Measurements from ENCODE around the gene VEGFA.
A peak's percentile ranks its signal among the peaks of the same experiment; 100 is the strongest.

The VEGFA gene

GRCh38 chr6:43728586-43728985 is 41.4 kb upstream of the VEGFA start:
- DNase-seq (ENCODE audit: low spot score), result no peak
- Histone ChIP-seq H3K36me3 (replicated peaks in 1 of 2; ENCODE audit: control insufficient read depth in 2 of 2, insufficient read depth in 2 of 2, low read length in 2 of 2) (no peaks in the 10 kb centered on the region), H3K14ac (ENCODE audit: low read length) (no peak overlapping the region), H3K18ac (ENCODE audit: low read length) (no peak overlapping the region), H3K9ac (ENCODE audit: low read depth, low read length, poor library complexity) (no peak overlapping the region), H3K4me3 (ENCODE audit: low read length in 2 of 2) (no peak overlapping the region), H3K4me1 (ENCODE audit: control insufficient read depth in 2 of 2, insufficient read depth in 1 of 2, low read depth in 1 of 2, low read length in 2 of 2) (no peaks in the 10 kb centered on the region), H3K27ac (replicated peaks; ENCODE audit: low read length) (no peak overlapping the region), H3K4ac (ENCODE audit: low read length) (no peak overlapping the region), H3K79me1 (ENCODE audit: low read depth, low read length) (no peaks in the 10 kb centered on the region), H4K8ac (ENCODE audit: low read depth, low read length) (no peak overlapping the region), H4K91ac (ENCODE audit: low read depth, low read length, poor library complexity) (no peak overlapping the region), H3K4me2 (ENCODE audit: insufficient read depth, low read length, poor library complexity, severe bottlenecking) (no peak overlapping the region), H3K9me3 (replicated peaks in 1 of 2; ENCODE audit: control insufficient read depth in 2 of 2, insufficient read depth in 1 of 2, low read depth in 1 of 2, low read length in 2 of 2) (no peaks in the 10 kb centered on the region), H2AFZ (ENCODE audit: low read length) (no peak overlapping the region), H2BK120ac (ENCODE audit: low read depth, low read length) (no peak overlapping the region), H3K23ac (ENCODE audit: low read depth, low read length, poor library complexity) (no peak overlapping the region), H3K27me3 (ENCODE audit: control insufficient read depth in 3 of 3, insufficient read depth in 3 of 3, low read depth in 1 of 3, low read length in 3 of 3) (peaks cover 0 to 14% (median 0%) of the 10 kb centered on the region in 3 experiments), H2AK5ac (ENCODE audit: low read depth, low read length) (no peak overlapping the region), H2BK5ac (ENCODE audit: low read length) (no peak overlapping the region), H2BK15ac (ENCODE audit: low read length) (no peak overlapping the region), H2BK12ac (ENCODE audit: low read length) (no peak overlapping the region)
- WGBS, 2 donors (ENCODE audit: extremely low coverage in 2 of 2, insufficient read length in 2 of 2, insufficient replicate concordance in 1 of 2), result no CpG with 5 or more reads among the region's 2 CpGs

- Histone ChIP-seq H3K4ac (ENCODE audit: low read length) (no peak overlapping the region), H4K91ac (ENCODE audit: low read depth, low read length, poor library complexity) (no peak overlapping the region), H3K23ac (ENCODE audit: low read depth, low read length, poor library complexity) (no peak overlapping the region), H3K9ac (ENCODE audit: low read depth, low read length, poor library complexity) (no peak overlapping the region), H3K27me3 (ENCODE audit: control insufficient read depth in 3 of 3, insufficient read depth in 3 of 3, low read depth in 1 of 3, low read length in 3 of 3) (peaks cover 0 to 13% (median 0%) of the 10 kb centered on the region in 3 experiments), H3K4me3 (ENCODE audit: low read length in 2 of 2) (no peak overlapping the region), H3K36me3 (replicated peaks in 1 of 2; ENCODE audit: control insufficient read depth in 2 of 2, insufficient read depth in 2 of 2, low read length in 2 of 2) (no peaks in the 10 kb centered on the region), H2BK120ac (ENCODE audit: low read depth, low read length) (no peak overlapping the region), H2BK5ac (ENCODE audit: low read length) (no peak overlapping the region), H4K8ac (ENCODE audit: low read depth, low read length) (no peak overlapping the region), H3K9me3 (replicated peaks in 1 of 2; ENCODE audit: control insufficient read depth in 2 of 2, insufficient read depth in 1 of 2, low read depth in 1 of 2, low read length in 2 of 2) (no peaks in the 10 kb centered on the region), H2BK15ac (ENCODE audit: low read length) (no peak overlapping the region), H2AFZ (ENCODE audit: low read length) (no peak overlapping the region), H3K4me2 (ENCODE audit: insufficient read depth, low read length, poor library complexity, severe bottlenecking) (no peak overlapping the region), H3K27ac (replicated peaks; ENCODE audit: low read length) (no peak overlapping the region), H3K79me1 (ENCODE audit: low read depth, low read length) (no peaks in the 10 kb centered on the region), H2BK12ac (ENCODE audit: low read length) (no peak overlapping the region), H2AK5ac (ENCODE audit: low read depth, low read length) (no peak overlapping the region), H3K14ac (ENCODE audit: low read length) (no peak overlapping the region), H3K18ac (ENCODE audit: low read length) (no peak overlapping the region), H3K4me1 (ENCODE audit: control insufficient read depth in 2 of 2, insufficient read depth in 1 of 2, low read depth in 1 of 2, low read length in 2 of 2) (no peaks in the 10 kb centered on the region)
- DNase-seq (ENCODE audit: low spot score), result no peak
- no CpG with 5 or more reads among the region's 6 CpGs for WGBS, 2 donors (ENCODE audit: extremely low coverage in 2 of 2, insufficient read length in 2 of 2, insufficient replicate concordance in 1 of 2)
Measured at GRCh38 chr6:43729537-43729936, 40.5 kb upstream of the VEGFA start.

GRCh38 chr6:43730634-43731033 is 39.4 kb upstream of the VEGFA start:
- H3K36me3 ChIP-seq (replicated peaks in 1 of 2; ENCODE audit: control insufficient read depth in 2 of 2, insufficient read depth in 2 of 2, low read length in 2 of 2), result no peaks in the 10 kb centered on the region
- no peak overlapping the region for H3K27ac ChIP-seq (replicated peaks; ENCODE audit: low read length)
- H3K4me1 ChIP-seq (ENCODE audit: control insufficient read depth in 2 of 2, insufficient read depth in 1 of 2, low read depth in 1 of 2, low read length in 2 of 2), result no peaks in the 10 kb centered on the region
- H3K14ac ChIP-seq (ENCODE audit: low read length), result no peak overlapping the region
- no peak overlapping the region for H3K4ac ChIP-seq (ENCODE audit: low read length)
- H3K18ac ChIP-seq (ENCODE audit: low read length), result no peak overlapping the region
- no peak overlapping the region for H2BK5ac ChIP-seq (ENCODE audit: low read length)
- H3K23ac ChIP-seq (ENCODE audit: low read depth, low read length, poor library complexity), result no peak overlapping the region
- no peak overlapping the region for H2BK15ac ChIP-seq (ENCODE audit: low read length)
- H4K91ac ChIP-seq (ENCODE audit: low read depth, low read length, poor library complexity), result no peak overlapping the region
- H2BK12ac ChIP-seq (ENCODE audit: low read length), result no peak overlapping the region
- peaks cover 0 to 13% (median 0%) of the 10 kb centered on the region in 3 experiments for H3K27me3 ChIP-seq (ENCODE audit: control insufficient read depth in 3 of 3, insufficient read depth in 3 of 3, low read depth in 1 of 3, low read length in 3 of 3)
- H2AK5ac ChIP-seq (ENCODE audit: low read depth, low read length), result no peak overlapping the region
- H3K4me2 ChIP-seq (ENCODE audit: insufficient read depth, low read length, poor library complexity, severe bottlenecking), result no peak overlapping the region
- no peak overlapping the region for H2AFZ ChIP-seq (ENCODE audit: low read length)
- no peak overlapping the region for H4K8ac ChIP-seq (ENCODE audit: low read depth, low read length)
- H3K9ac ChIP-seq (ENCODE audit: low read depth, low read length, poor library complexity), result no peak overlapping the region
- H3K79me1 ChIP-seq (ENCODE audit: low read depth, low read length), result no peaks in the 10 kb centered on the region
- no peaks in the 10 kb centered on the region for H3K9me3 ChIP-seq (replicated peaks in 1 of 2; ENCODE audit: control insufficient read depth in 2 of 2, insufficient read depth in 1 of 2, low read depth in 1 of 2, low read length in 2 of 2)
- no peak for DNase-seq (ENCODE audit: low spot score)
- no peak overlapping the region for H3K4me3 ChIP-seq (ENCODE audit: low read length in 2 of 2)
- no peak overlapping the region for H2BK120ac ChIP-seq (ENCODE audit: low read depth, low read length)

- no peak overlapping the region for H4K8ac ChIP-seq (ENCODE audit: low read depth, low read length)
- no peak overlapping the region for H3K4me2 ChIP-seq (ENCODE audit: insufficient read depth, low read length, poor library complexity, severe bottlenecking)
- H3K9ac ChIP-seq (ENCODE audit: low read depth, low read length, poor library complexity), result no peak overlapping the region
- no peak overlapping the region for H3K4me3 ChIP-seq (ENCODE audit: low read length in 2 of 2)
- H2BK5ac ChIP-seq (ENCODE audit: low read length), result no peak overlapping the region
- H3K27me3 ChIP-seq (ENCODE audit: control insufficient read depth in 3 of 3, insufficient read depth in 3 of 3, low read depth in 1 of 3, low read length in 3 of 3), result peaks cover 0 to 8% (median 0%) of the 10 kb centered on the region in 3 experiments
- H2BK15ac ChIP-seq (ENCODE audit: low read length), result no peak overlapping the region
- no peak overlapping the region for H2AFZ ChIP-seq (ENCODE audit: low read length)
- H3K14ac ChIP-seq (ENCODE audit: low read length), result no peak overlapping the region
- H2AK5ac ChIP-seq (ENCODE audit: low read depth, low read length), result peak overlapping the region; percentile 44
- peaks cover 0 to 2% of the 10 kb centered on the region in 2 donors for H3K4me1 ChIP-seq (ENCODE audit: control insufficient read depth in 2 of 2, insufficient read depth in 1 of 2, low read depth in 1 of 2, low read length in 2 of 2)
- no peaks in the 10 kb centered on the region for H3K9me3 ChIP-seq (replicated peaks in 1 of 2; ENCODE audit: control insufficient read depth in 2 of 2, insufficient read depth in 1 of 2, low read depth in 1 of 2, low read length in 2 of 2)
- no peak overlapping the region for H3K4ac ChIP-seq (ENCODE audit: low read length)
- H2BK12ac ChIP-seq (ENCODE audit: low read length), result no peak overlapping the region
- no peak overlapping the region for H2BK120ac ChIP-seq (ENCODE audit: low read depth, low read length)
- H3K36me3 ChIP-seq (replicated peaks in 1 of 2; ENCODE audit: control insufficient read depth in 2 of 2, insufficient read depth in 2 of 2, low read length in 2 of 2), result no peaks in the 10 kb centered on the region
- peak overlapping the region; percentile 84 for H3K18ac ChIP-seq (ENCODE audit: low read length)
- H3K27ac ChIP-seq (replicated peaks; ENCODE audit: low read length), result no peak overlapping the region
- DNase-seq (ENCODE audit: low spot score), result no peak
- WGBS, 2 donors (ENCODE audit: extremely low coverage in 2 of 2, insufficient read length in 2 of 2, insufficient replicate concordance in 1 of 2), result no CpG with 5 or more reads among the region's 10 CpGs
- H3K79me1 ChIP-seq (ENCODE audit: low read depth, low read length), result no peaks in the 10 kb centered on the region
- no peak overlapping the region for H3K23ac ChIP-seq (ENCODE audit: low read depth, low read length, poor library complexity)
- no peak overlapping the region for H4K91ac ChIP-seq (ENCODE audit: low read depth, low read length, poor library complexity)
Measured at GRCh38 chr6:43733471-43734293, 36.3 kb upstream of the VEGFA start.
